ENCODE data around the gene ASB13.

The ASB13 gene

DNA sequence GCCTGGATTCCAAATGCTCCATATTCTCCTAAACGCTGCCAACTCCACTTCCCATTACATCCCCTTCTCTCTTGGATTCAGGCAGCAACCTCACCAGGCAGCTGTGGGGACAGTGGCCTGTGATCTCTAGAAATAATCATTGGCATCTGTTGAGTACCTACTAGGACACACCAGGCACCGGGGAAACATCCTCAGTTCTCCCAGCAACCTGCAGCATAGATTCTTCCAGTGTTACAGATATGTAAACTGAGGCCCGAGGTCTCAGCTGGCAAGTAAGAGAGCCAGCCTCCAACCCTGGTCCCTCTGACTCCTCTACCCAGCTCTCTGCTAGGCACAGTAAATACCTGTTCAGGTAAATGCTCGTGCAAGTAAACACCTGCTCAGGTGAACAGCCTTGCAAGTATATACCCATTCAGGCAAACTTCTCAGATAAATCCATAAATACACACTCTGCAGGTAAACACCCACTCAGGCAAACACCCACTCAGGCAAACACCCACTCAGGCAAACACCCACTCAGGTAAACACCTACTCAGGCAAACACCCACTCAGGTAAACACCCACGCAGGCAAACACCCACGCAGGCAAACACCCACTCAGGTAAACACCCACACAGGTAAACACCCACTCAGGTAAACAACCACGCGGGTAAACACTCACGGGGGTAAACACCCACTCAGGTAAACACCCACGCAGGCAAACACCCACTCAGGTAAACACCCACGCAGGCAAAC lies 18.7 kb downstream of the ASB13 start:
- no peak for DNase-seq

DNA sequence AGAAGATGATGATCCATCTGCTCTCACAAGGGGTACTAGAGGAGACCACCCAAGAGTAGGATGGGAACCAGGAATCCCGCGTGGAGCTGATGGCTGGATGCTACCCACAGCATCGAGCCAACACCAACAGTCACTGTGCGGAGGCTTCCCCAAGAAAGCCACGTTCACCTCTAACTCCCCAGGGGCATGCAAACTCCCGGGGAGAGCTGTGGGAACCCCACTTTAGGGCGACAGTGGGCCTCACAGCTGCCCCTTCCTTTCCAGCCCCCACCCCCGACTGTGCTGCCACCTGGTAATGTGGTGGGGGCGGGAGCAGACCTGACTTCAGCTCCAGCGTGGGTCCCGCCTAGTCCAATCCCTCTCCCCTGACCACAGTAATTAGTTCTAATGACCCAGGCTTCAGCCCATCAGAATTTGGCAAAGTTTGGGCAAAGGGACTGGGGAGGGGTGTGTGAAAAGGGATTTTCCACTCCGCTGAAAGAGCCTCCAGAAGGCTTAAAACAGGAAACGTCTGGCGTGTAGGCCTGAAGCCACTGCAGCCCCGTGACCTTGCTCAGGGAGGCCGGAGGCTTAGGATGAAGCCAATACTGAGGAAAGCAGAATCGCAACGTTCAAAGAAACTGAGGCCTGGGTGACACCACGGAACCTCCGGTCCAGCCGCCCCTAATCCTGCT lies 20.3 kb downstream of the ASB13 start:
- peak in 3 of 4 experiments; percentile 23 to 55 (median 36) for DNase-seq

DNA sequence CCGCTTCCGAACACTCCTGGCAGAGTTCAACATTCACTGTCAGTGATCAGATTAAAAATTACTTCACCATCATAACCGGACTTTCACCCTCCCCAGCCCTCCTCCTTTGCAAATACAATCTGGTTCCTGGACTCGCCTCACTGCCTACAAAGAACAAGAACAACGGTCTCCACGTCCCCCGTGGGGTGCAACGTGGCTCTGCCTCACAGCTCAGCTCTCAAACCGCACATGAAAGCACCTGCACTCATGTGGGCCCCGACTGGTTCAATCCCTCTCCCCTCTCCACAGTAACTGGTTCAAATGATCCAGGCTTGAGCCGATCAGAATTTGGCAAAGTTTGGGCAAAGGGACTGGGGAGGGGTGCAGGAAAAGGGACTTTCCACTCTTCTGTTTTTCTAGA lies 21.0 kb downstream of the ASB13 start:
- no peak for DNase-seq

DNA sequence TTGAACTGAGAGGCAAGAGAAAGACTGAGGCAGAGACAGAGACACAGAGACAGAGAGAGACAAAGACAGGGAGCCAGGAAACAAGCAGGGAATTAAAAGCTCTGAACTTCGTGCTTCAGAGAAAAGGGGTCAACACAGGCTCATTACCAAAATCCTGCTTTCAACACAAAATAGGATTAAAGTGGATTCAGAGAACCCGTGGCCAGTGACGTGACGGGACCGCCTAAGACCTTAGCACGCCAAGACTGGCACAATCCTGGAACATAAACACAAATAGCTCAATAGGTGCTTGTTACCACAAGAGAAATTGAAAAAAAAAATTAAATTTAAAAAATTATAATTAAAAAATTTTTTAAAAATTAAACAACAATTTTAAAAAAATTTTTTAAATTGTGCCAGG lies 21.5 kb downstream of the ASB13 start:
- no peak for DNase-seq

DNA sequence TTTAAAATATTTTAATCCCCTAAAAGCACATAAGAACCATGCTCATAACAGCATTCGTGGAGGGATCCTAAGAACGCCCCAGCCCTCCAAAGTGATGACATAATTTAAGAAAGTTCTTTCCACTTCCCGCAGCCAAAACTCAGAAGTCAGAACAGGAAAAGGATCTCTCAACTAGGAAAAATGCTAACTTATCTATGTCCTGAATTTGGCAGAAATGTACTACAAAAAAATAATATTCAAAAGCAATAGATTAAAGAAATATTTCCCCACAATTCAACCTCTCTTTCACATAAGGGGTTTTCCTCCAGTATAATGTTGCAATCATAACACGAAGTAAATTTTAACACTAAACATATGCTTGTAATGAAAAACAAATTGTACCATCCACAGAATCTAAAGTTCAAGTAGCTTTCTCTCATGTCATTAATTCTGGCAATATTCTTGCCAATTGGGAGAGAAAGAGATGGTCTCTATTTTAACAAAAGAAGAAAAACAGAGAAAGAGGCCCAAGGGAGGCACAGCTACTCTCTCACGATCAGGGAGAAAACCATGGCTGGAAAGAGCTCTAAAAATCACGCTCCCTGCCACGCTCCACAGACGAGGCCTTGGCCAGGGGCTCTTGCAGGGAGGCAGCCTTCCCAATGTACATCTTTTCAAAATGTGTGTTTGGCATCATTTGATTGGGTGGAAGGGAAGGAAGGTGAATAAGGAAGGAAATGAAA lies 22.9 kb downstream of the ASB13 start:
- DNase-seq: no peak

DNA sequence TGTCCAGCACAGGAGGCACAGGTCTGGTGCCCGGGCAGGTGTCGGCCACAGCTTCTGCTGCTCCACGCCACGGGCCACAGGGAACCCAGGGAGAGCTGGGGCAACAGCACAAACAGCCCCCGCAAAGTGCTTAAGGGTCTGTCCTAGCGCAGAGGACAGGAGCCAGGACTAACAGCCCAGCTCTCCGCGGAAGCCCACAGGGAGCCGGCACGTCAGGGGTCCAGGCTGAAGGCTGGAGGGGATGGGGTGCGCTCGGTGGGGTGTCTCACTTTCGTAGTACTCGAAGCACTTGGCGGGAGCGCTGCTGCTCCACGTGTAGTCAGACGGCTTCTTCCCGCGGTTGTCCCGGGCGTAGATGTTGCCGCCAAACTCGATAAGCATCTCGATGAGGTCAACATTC lies 24.9 kb downstream of the ASB13 start:
- no peak for DNase-seq

DNA sequence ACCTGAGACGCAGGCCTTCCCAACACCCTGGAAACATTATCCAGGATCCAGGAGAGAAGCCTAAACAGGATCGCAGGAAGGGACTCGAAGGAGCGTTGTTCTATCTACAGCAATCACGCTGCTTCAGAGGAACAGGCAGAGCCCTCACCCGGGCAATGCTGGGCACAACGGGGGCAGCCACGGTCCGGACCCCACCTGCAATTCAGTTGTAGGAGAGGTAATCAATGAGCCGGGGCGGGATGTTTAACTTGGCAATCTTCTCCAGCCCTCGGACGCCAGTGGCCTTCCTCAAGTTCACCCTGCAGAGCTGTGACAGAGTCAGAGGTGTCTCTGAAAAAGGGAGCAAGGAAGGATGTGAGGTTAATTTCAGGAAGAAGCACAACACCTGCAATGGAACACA lies 25.9 kb downstream of the ASB13 start:
- DNase-seq: no peak

DNA sequence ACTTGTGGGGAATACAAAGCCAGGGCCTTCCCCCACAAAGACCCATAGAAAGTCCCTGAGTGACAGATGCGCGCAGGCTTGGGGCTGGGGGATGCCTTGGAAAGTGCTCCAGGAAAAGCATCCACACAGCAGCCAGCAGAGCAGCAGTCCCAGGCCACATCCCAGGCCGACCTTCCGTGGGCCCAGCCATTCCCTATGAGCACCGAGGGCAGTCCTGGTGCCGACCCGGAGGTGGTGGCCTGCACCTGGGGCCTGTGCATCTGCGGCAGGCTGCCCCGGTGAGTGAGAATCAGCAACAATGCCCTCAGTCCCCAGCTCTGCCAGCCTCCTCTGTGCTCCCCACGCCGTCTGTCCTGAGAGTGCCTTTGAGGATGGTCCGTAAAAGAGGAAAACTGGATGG lies 26.4 kb downstream of the ASB13 start:
- no peak for DNase-seq

DNA sequence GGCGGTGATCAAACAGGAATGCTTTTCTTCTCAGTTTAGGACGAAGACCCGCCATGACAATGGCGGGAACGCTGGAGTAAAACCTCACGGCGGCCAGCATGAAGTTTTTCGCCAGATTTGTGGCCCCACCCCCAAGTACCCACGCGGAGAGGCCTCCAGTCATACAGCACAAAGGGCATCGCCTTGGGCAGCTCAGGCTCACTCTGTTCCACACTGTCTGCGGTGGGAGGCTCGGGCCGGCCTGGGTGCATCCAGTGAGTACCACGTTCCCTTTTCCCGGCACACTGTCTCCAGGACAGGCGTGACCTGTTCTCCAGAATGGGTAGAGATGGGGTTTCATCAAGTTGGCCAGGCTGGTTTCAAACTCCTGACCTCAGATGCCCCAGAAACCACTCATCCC lies 27.3 kb downstream of the ASB13 start:
- DNase-seq: no peak

DNA sequence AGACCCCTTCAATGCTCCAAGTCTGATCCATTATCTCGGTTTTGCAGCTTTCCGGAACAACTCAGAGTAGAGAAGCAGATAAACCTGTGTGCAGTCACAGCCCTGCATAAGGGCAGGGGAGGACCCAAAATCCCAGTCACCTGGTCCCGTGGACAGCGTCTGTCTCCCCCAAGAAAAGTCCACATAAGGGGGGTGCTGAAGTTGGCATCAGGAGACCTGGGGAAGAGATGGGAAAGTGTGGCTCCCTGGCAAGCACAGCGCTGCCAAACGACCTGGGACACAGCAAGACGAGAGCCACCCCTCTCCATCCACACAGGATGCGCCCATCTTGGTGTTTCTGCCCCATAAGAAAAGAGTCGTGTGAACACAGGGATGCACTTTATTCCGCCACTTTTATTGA lies 27.9 kb downstream of the ASB13 start:
- no peak for DNase-seq

DNA sequence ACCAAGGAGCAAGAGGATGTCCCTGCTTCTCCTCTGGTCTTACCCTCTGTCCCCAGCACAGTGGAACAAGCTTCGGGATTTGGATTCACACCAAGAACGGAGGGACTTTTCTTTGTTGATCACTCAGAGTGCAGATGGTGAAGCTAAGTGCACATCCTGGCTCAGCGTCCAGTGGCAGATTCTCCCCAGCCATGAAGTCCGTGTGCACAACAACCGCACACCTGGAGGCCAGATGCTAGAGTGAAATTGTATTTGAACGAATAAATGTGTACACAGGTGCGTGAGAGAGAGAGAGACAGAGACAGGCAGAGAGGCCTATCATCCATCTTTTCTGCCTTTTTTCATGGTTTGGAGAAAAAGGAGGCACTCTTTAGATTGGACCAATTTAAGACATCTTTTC lies 31.5 kb downstream of the ASB13 start:
- no peak for DNase-seq

DNA sequence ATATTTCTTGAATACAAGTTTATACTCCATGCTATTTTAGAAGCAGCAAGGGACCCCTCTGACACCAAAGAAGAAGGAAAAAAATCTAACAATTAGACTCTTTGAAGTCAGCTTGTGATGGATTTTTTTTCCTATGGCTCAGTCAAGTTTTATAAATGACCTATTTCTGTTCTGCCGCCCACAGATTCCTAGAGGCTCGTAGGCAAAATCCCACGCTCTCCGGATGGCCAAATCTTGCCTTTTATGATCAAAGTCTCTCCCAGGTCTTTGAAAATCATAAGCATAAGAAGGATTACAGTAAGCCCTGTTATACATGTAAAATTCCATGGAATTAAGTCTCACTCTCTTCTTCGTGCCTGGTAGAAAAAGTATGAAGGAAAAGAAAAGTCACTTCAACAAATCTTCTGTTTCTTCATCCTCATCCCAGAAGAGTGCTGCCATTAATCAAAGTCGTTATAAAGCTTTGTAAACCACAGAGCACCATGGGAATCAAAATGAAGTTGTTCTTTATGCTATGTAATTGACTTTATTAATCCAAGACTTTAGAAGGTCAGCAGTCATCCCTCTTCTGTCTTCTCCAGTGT lies 33.1 kb downstream of the ASB13 start:
- no peak for DNase-seq

DNA sequence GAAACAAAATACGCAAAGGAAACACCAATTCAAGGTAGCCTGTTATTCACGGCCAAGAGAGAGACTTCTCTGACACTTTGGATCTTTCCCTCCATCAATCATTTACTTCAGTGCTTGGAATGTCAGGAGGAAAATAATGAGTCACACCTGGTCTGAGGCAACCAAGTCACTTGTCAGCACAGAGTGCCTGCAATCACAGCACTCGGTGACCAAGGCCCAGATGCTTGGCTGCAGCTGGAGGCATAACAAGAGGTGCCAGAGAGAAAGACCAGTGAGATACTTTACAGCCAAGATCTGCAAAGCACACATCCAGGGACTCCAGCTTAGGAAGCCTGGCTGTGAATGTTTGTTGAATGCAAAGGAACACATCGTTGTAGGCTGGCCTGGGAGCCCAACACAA lies 33.9 kb downstream of the ASB13 start:
- no peak for DNase-seq

DNA sequence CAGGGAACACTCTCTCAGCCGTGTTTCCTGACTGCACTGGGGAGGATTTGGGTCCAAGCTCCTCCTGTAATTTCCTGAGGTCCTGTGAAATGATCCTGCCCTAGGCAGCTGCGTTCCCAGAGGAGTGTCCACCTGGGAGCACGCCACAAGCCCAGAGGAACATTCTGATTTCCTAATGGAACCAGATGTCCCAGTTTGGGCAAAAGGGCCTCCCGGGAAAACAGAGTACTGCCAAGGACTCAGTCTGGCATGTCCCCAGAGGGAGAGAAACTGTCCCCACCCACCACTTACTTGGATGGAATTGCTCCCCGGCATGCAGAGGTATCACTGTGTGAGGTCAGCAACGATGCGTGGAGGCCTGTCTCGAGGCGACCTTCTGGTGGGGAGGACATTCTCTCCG lies 34.5 kb downstream of the ASB13 start:
- DNase-seq: no peak

DNA sequence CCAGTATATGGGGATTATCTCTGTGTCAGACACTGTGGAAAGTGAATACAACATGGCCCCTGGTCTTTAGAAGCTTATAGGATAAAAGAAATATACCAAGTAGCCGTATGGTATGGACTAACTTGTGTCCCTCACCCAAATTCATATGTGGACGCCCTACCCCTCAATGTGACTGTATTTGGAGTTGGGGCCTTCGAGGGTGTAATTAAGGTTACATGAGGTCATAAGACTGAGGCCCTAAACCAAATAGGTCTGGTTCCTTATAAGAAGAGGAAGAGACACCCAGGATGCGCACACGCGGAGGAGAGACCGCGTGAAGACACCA lies 36.3 kb downstream of the ASB13 start:
- no peak for DNase-seq

DNA sequence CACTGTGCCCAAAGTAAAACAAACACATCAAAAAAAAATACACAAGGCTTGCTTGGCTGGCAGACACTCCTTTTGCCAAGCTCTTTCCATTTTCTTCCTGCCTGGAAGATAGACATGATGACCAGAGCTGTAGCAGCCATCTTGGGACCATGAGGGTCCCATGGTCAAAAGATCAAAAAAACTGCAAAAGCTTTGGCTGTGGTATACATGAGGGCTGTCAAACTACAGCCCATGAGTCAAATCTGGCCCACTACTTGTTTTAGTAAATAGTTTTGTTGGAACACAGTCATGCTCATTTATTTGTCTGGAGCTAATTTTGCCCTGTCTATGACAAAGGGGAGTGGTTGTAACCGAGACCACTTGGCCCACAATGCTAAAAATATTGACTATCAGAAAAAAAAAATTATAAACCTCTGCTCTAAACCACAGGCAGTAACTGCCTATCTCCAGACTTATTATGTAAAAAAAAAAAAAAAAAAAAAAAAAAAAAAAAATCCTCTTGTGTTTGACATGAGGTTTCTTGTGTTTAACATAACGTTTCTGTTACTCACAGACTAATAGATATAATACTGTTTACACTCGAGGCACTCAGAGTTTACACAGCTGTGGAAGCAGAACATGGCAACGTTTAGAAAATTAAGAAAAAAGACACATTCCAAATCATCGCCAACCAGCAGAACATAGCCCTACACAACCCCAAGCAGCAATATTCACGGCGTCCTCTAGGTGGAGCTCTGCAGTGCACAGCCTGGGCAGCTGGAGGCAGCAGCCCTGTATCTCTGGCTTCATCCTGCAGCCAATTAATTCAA lies 36.9 kb downstream of the ASB13 start:
- peak; percentile 78 to 90 (median 88) for DNase-seq

DNA sequence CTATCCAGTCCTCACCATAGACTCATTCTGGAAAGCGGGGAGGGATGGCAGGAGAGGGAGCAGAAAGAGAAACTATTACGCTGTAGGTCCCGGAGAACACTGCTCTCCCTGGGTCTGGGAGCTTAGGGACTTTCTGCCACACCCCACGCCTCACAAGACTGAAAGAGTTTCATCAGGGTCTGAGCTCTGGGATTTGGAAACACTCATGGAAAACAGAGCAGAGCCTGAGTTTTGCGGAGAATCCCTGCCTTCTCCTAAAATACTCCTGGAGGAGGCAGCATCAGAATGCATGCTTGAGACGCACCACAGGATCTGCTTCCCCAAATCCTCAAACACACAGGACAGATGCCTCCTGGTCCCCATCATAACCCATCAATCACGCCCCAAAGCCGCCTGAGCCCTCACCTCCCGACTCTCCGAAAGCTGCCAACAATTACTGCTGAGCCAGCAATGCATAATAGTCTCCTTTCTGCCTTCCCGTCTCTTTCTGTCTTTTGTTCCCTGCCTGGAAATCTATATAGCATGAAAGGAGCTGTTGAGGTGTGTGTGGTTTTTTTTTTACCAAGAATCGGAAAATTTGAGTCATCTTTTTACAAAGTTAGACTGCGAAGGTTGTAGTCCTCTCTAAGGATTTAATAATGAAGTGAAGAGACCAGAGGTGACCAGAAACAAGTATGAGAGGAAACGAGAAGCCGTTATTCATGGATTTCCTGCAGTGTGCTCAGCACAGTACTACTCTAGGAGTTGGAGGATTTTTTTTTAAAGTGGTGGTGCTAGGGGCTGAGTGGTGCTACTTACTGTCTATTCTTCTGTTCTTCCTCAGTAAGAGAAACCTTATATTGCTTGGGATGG lies 37.7 kb downstream of the ASB13 start:
- no peak for DNase-seq

DNA sequence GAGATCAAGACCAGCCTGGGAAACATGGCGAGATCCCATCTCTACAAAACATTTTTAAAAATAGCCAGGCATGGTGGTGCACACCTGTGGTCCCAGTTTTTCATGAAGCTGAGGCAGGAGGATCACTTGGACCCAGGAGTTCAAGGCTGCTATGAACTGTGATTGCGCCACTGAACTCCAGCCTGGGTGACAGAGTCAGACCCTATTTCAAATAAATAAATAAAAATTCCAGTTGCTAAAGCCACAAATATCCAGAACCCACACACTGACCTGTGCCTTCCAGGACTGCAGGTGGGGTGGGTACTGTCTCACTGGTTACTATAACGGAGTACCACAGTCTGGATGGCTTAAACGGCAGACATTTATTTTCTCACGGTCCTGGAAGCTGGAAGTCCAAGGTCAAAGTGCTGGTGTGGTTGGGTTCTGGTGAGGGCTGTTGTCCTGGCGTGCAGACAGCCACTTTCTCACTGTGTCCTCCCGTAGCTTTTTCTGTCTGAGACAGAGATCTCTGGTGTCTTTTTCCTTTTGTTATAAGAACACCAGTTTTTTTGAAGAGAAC lies 38.8 kb downstream of the ASB13 start:
- DNase-seq: no peak

DNA sequence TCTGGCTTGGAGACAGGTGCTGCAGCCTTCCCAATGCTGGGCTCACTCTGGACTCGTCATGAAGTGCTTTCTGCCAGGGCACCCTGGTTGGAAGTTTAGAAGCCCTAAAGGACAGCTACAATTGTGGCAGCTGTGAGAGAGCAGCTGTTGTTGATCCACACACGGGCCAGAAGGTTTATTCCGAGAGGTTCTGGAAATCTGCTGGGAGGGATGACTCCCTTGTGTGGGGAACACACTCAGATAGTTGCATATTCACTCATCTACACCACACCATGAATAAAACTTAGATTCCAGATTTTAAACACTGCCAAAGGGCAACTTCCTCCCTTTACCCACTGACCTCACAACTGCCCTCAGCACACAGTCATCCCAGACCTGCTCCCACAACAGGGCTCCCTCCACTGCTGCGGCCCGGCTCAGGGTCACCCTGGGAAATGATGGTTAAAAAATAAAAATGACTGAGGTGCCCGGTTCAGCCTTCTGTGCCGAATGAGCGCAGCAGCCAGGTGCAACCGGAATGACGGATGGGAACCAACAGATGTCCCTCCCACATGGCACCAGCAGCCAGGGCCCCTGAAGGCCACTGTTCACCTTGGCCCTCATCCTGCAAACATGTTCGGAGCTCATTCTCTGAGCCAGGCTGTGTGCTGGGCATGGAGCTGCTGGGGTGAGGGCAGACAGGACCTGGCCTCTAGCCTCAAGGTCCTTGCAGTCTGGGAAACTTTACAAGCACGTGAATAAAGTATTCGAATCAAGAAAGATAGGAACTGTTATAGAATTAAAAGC lies 40.2 kb downstream of the ASB13 start:
- no peak for DNase-seq

DNA sequence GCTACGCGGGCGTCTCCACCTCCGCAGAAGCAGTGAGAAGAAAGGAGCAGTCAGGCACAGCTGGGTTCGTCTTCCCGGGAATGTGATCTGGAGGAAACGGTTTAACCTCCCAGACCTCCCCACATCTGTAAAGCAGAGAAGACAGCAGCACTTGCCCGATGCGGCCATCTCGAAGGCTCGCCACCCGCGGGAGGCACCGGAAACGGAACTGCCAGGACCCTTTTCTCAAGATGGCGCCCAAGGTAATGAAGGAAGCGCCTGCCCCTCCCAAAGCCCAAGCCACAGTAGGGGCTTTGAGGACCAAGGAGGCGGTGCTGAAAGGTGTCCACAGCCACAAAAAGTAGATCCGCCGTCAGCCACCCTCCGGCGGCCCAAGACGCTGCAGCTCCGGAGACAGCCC lies 41.7 kb downstream of the ASB13 start:
- DNase-seq: no peak

Data from suppressor macrophage (primary cell).